Measurements from ENCODE around the gene MBP.

- TF ChIP-seq POLR2A (IDR thresholded peaks at IDR 0.05): no peak
- peak in 3 of 4 experiments; percentile 24 to 59 (median 56) for TF ChIP-seq CTCF (IDR thresholded peaks at IDR 0.05)
- no peak for TF ChIP-seq POLR2AphosphoS5 (IDR thresholded peaks at IDR 0.05)
Observed at GRCh38 chr18:77054606-77055428, 77.8 kb downstream of the MBP start.
